ENCODE results near the gene CAMK2D. TPM values are rescaled to one million over a fixed set of nuclear protein-coding genes. Genes with fewer than 3 reads are reported as not detected.
"Not testable (repeated sequence)": the region's sequence is repeated elsewhere in the genome, so short reads cannot be mapped to it uniquely, and the experiment has no call there.

The CAMK2D gene
- total and polyA plus RNA-seq, 7 donors: 24.3 to 78.1 (median 54.0) TPM

DNA sequence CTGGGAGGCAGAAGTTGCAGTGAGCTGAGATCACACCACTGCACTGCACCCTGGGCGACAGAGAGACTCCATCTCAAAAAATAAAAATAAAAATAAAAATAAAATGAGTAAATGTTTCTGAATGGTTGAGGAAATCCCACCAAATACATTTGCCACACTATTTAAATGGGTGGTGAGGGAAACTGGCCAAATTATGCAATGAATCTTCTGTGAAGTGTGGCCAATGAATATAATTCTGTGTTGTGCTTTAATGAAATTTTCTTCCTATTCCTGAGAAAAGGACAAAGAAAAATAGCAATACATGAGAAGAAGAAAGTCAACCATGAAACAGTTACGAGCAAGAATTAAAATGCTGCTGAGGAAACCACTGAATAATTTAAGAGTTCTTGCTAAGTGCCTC, 69.9 kb downstream of the CAMK2D start:
- TF ChIP-seq EP300 (IDR thresholded peaks at IDR 0.05) (no peak), POLR2AphosphoS5 (IDR thresholded peaks at IDR 0.05) (no peak), POLR2A (IDR thresholded peaks at IDR 0.05) (no peak)
- TF ChIP-seq, protein P1, sequence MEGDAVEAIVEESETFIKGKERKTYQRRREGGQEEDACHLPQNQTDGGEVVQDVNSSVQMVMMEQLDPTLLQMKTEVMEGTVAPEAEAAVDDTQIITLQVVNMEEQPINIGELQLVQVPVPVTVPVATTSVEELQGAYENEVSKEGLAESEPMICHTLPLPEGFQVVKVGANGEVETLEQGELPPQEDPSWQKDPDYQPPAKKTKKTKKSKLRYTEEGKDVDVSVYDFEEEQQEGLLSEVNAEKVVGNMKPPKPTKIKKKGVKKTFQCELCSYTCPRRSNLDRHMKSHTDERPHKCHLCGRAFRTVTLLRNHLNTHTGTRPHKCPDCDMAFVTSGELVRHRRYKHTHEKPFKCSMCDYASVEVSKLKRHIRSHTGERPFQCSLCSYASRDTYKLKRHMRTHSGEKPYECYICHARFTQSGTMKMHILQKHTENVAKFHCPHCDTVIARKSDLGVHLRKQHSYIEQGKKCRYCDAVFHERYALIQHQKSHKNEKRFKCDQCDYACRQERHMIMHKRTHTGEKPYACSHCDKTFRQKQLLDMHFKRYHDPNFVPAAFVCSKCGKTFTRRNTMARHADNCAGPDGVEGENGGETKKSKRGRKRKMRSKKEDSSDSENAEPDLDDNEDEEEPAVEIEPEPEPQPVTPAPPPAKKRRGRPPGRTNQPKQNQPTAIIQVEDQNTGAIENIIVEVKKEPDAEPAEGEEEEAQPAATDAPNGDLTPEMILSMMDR (IDR thresholded peaks at IDR 0.05): no peak
- no peak for DNase-seq
- Histone ChIP-seq H3K27ac (no peak overlapping the region), H3K4me3 (no peak overlapping the region), H3K27me3 (no peaks in the 10 kb centered on the region), H3K4me1 (peaks cover 0 to 57% (median 46%) of the 10 kb centered on the region in 4 donors), H3K36me3 (no peaks in the 10 kb centered on the region), H3K9me3 (no peaks in the 10 kb centered on the region)
- intact Hi-C loops (cut with DNase I): no loop called here
- WGBS, 2 donors: 92 to 97% methylated on average over 2 of the region's 2 CpGs

- intact Hi-C loops (cut with DNase I): loop anchor here (2.0 to 5.0 kb wide), 2 partner anchors 57 to 73 kb away; partner anchors contain the start of gene CAMK2D
- DNase-seq: no peak
- Histone ChIP-seq H3K4me3 (no peak overlapping the region), H3K4me1 (peaks cover 0 to 57% (median 48%) of the 10 kb centered on the region in 4 donors), H3K27me3 (no peaks in the 10 kb centered on the region), H3K9me3 (no peaks in the 10 kb centered on the region), H3K27ac (no peak overlapping the region), H3K36me3 (no peaks in the 10 kb centered on the region)
- no peak for TF ChIP-seq EP300 (IDR thresholded peaks at IDR 0.05)
- 52 to 78% methylated on average over 1 of the region's 1 CpG for WGBS, 2 donors
These were observed 72.1 kb downstream of the CAMK2D start for GRCh38 chr4:113689394-113689793.

- DNase-seq: no peak
- no peak overlapping the region for H3K4me3 ChIP-seq
- 69 to 71% methylated on average over 4 of the region's 4 CpGs for WGBS, 2 donors
- H3K27me3 ChIP-seq: no peaks in the 10 kb centered on the region
- H3K9me3 ChIP-seq: no peaks in the 10 kb centered on the region
- peak overlapping the region in 1 of 4 donors; percentile 5 for H3K27ac ChIP-seq
- H3K36me3 ChIP-seq: no peaks in the 10 kb centered on the region
- intact Hi-C loops (cut with DNase I): loop anchor here (5.0 kb wide), 1 partner anchor 75 kb away; the partner anchor contains the start of gene CAMK2D
- peaks cover 0 to 54% (median 45%) of the 10 kb centered on the region in 4 donors for H3K4me1 ChIP-seq
- TF ChIP-seq POLR2A (IDR thresholded peaks at IDR 0.05) (no peak), POLR2AphosphoS5 (IDR thresholded peaks at IDR 0.05) (no peak), EP300 (IDR thresholded peaks at IDR 0.05) (no peak)
- TF ChIP-seq, protein P1 (IDR thresholded peaks at IDR 0.05): no peak
These were observed 74.3 kb downstream of the CAMK2D start for GRCh38 chr4:113687067-113687718.

DNA sequence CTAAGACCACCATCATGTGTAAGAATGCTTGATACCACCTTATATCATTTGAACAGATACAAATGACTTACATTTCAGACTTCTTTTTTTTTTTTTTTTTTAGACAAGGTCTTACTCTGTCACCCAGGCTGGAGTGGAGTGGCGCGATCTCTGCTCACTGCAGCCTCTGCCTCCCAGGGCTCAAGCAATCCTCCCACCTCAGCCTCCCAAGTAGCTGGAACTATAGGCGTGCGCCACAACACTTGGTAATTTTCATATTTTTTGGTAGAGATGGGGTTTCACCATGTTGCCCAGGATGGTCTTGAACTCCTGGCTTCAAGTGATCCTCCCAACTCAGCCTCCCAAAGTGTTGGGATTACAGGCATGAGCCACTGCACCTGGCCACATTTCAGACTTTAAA, 76.4 kb downstream of the CAMK2D start:
- intact Hi-C loops (cut with DNase I): loop anchor here (5.0 kb wide), 1 partner anchor 77 kb away; the partner anchor contains the start of gene CAMK2D
- not testable (repeated sequence) for H3K36me3 ChIP-seq, DNase-seq, H3K9me3 ChIP-seq, H3K27me3 ChIP-seq, H3K4me3 ChIP-seq
- Histone ChIP-seq H3K27ac (peak overlapping the region; percentile 46 to 77 (median 70)), H3K4me1 (peaks cover 0 to 46% (median 39%) of the 10 kb centered on the region in 4 donors)
- 98 to 99% methylated on average over 4 of the region's 4 CpGs for WGBS, 2 donors

- H3K27me3 ChIP-seq: no peaks in the 10 kb centered on the region
- DNase-seq: peak; percentile 83
- no peaks in the 10 kb centered on the region for H3K36me3 ChIP-seq
- peaks cover 0 to 46% (median 38%) of the 10 kb centered on the region in 4 donors for H3K4me1 ChIP-seq
- intact Hi-C loops (cut with DNase I): loop anchor here (5.0 kb wide), 2 partner anchors 78 to 137 kb away; partner anchors contain the start of gene CAMK2D
- 44 to 76% methylated on average over 2 of the region's 2 CpGs for WGBS, 2 donors
- TF ChIP-seq POLR2A (IDR thresholded peaks at IDR 0.05) (no peak), EP300 (IDR thresholded peaks at IDR 0.05) (peak in 2 of 4 donors; percentile 16 to 38), POLR2AphosphoS5 (IDR thresholded peaks at IDR 0.05) (peak in 1 of 4 donors; percentile 52)
- TF ChIP-seq, protein P1 (IDR thresholded peaks at IDR 0.05): peak; percentile 9 to 41 (median 35)
- H3K27ac ChIP-seq: peak overlapping the region; percentile 46 to 77 (median 70)
- H3K4me3 ChIP-seq: no peak overlapping the region
- no peaks in the 10 kb centered on the region for H3K9me3 ChIP-seq
These were observed 76.9 kb downstream of the CAMK2D start for GRCh38 chr4:113684534-113685091.

Measured in sigmoid colon (tissue), 7 donors.